DLD1 (cell line): Measurements from ENCODE around the gene DNAAF5.

Source experiments
- in situ Hi-C: cut with HindIII; loops from 2 replicates; pipeline ENCODE4 v1.10.0; 2017; ENCODE audit warnings: low sequenced_read_pairs

Gene DNAAF5

DNA sequence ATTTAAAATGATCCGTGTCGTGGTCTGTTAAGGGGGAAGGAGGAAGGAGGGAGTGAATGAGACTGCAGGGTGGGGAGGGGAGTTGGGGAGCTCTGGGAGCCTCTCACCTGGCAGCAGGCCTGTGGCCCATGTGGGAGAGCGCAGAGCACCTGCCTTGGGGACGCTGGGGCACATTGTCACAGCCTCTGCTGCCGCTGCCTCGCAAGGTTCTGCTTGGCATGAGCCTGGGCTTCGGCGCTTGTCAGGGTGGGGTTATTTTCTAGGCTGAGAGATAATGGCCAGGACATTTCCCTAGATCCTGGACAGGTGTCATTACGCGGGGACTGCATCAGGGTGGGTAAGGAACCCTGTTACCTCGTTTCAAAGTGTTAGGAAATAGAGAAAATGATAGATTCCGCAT, 103.6 kb downstream of the DNAAF5 start:
- in situ Hi-C loops, result no loop called here

DNA sequence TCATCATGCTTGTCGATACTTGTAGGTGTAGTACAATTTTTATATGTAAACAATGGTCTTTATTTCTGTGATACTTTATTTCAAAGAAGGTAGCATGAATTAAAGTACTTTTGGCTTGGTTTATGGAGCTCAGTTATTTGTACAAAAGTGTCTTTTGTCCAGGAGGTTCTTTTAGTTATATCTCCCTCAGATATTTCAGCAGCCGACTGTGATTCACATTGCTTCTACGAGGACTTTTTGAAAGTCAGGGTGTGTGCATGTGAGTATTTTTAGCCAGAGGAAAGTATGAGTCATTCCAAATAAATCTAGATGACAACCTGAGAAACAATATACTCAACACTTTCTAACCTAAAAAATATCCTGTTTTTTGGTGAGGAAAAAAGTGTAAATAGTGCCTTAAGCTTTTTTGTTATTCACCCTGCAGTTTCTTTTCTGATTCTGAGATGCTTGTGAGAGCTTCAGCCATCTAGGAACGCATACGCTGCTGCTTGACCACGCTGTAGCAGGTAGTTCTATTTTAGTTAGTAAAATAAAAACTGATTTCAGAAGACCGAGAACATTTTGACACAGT, 105.2 kb downstream of the DNAAF5 start:
- in situ Hi-C loops, result no loop called here

DNA sequence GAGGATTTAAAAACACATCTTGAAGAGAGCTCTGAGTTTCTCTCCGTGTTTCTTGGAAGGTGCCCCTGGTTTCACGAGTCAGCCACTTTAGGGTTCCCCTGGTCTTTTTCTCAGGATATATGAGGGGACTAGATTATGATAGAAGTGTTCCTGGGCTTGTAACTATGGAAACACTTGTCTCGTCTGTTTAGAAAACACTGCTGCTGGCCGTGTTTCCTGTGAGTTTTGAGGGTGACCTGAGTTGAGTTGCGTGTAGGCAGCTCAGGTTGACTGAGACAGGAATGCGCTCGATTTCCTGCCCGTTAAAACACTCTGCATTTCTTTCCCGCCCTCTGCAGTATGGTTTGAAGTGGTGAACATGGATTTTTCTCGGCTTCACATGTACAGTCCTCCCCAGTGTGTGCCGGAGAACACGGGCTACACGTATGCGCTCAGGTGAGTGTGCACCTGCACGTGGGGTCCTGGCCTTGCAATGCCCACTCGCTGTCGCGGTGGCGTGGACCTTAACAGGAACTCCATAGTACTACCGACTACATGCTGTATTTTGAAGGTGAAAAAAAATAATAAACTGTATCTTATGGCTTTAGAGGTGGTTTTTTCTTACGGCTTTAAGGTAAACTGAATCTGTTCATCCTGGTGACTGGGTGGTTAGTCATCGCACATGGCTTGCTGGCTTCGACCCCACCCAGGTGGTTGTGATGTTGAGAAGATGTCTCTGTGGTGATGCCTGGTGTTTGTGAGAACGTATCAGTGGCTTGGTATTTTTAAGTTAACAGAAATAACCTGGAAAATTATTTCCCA, 105.9 kb downstream of the DNAAF5 start, which contains the start of gene SUN1:
Gene SUN1, plus strand, starts transcription at position 310 of the 801 bp plus-strand sequence. Its CDS starts 49 bp downstream, at position 359.
- in situ Hi-C loops, result no loop called here

DNA sequence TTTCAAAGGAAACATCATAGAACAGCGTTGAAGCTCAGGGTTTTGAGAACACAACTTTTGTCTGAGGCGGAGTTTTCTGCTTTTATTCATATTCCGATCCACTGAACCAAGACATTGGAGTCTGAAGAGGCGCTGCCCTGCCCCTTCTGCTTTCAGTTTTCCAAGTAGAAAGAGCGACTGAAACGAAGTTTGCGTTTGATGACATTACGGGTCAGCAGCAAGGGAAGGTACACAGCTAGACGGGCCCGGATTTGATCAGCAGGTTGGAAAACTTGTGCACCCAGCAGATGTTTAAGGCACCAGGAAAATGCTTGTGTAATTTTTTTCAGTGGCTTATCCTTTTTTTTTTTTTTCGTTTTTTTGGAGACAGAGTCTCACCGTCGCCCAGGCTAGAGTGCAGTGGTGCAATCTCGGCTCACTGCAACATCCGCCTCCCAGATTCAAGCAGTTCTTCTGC, 106.5 kb downstream of the DNAAF5 start:
- in situ Hi-C loops, result no loop called here

DNA sequence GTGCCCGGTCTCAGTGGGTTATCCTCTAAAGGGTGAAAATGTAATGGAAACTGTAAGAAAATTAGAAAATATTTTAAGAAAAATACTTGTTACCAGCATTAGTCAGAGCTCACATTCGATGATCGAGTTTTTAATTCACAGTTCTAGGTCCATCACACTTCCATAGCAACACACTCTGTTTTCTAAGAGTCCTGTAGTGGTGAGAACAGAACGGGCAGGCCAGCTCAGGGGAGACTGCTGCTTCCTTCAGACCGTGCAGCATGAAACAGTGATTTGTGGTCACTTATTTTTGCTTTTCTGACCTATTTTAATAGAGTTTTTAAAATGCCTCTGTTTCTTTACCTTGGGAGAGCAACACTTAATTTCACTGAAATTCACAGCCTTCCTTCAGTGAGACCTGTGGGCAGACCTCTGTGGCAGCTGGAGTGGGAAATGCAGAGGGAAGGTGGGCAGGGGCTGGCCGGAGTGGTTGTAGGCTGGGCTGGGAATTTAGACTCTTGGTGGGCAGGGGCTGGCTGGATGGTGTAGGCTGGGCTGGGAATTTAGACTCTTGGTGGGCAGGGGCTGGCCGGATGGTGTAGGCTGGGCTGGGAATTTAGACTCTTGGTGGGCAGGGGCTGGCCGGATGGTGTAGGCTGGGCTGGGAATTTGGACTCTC, 107.2 kb downstream of the DNAAF5 start:
- in situ Hi-C loops, result no loop called here

DNA sequence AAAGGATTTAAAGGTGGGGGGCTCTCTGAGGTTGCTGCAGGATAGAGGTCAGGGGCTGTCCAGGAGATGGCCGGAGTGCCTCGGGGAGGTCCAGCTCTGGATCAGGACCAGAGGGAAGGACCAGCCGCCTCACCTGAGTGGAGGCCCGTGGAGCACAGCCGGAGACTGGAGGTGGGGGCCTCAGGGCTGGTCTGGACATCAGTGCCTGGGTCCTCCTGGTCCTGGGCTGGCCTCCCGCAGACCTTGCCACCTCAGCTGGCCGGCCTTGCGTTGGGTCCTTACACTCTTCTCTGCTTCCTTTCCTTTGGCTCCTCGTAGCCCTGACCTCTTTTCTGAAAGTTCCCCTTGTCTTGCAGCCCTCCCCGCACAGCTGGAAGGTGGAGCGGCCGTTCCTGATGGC, 107.8 kb downstream of the DNAAF5 start:
- in situ Hi-C loops, result no loop called here

DNA sequence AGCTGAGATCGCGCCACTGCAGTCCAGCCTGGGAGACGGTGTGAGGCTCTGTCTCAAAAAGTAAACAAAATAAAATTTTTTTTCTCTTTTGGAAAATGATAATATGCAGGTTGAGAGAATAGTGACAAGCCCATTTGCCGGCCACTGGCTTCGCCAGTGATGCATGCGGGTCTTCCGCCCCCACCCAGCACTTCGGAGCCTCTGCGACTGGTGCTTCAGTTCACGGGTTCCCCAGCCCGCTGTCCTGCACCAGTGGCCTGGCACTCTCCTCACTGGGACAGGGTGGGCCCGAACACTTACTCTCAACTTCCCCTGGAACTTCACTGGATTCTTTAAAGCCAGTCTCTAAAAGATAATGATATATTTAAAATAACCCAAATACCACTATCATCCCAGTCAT, 108.5 kb downstream of the DNAAF5 start:
- in situ Hi-C loops, result no loop called here

DNA sequence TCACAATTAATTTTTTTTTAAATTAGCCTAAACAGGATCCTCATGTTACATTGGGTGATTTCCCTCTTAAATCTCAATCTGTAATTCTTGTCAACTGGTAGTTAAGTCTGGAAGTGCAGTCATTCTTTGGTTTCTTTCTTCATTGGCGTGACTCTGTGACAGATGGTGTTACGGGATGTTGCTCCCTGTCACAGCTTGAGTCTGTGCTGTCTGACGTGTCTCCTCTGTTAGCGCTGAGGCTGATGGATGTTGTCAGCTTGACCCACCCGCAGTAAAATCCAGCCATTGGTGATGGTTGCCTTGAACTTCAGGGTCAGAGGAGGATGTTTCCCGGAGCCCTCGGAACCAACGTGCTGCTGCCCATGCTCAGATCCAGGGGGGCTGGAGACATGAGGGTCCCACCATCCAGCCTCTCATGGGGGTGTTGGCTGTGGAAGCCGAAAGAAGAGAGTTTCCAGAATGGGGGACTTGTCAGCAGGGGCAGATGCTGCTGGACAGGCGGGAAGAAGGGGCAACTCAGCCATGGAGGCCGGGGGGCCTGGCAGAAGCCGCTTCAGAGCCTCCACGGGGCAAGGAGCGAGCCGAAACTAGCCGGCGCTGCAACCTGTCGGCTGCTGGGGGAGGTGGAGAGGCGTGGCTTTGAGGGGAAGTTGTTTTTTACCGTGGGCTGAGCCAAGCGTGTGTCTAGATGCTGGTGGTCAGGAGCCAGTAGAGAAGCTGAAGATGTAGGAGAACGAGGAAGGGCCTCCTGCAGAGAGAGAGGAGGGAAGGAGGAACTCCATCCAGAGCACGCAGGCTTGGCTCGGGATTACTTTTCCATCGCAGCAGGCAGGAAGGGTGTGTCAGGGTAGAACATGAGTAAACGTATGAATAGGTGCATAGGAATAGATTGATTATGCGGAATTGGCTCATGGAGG, 109.2 kb downstream of the DNAAF5 start:
- in situ Hi-C loops, result no loop called here
